Occipital lobe (tissue), 2 donors: ENCODE data around the gene UBE2Q1. TPM values are rescaled to one million over a fixed set of nuclear protein-coding genes. Genes with fewer than 3 reads are reported as not detected.

Experiments
- DNase-seq: peaks from one replicate; lab custom pipeline; 2025; lab: John Stamatoyannopoulos, UW
- total RNA-seq: library from RNA; depleted of rRNA; stranded (reverse); fragments of >200 nt; gene quantifications from one replicate; pipeline ENCODE4 v1.2.3, GENCODE V29; 2014

Gene UBE2Q1
- 20.6 TPM for total RNA-seq

- no peak for DNase-seq
Observed at GRCh38 chr1:154557939-154558719, at the start of gene UBE2Q1. TSS of gene UBE2Q1 (minus strand) at chr1:154558662. CDS start at chr1:154558553, 109 bp downstream.

- peak; percentile 60 for DNase-seq
Observed at GRCh38 chr1:154607609-154608396, 49.3 kb upstream of the UBE2Q1 start, which contains the start of gene ADAR. TSS of gene ADAR (minus strand) at chr1:154608186. CDS start at chr1:154608006, 180 bp downstream.

GRCh38 chr1:154607106-154607608 lies 48.7 kb upstream of the UBE2Q1 start:
- no peak for DNase-seq

DNA sequence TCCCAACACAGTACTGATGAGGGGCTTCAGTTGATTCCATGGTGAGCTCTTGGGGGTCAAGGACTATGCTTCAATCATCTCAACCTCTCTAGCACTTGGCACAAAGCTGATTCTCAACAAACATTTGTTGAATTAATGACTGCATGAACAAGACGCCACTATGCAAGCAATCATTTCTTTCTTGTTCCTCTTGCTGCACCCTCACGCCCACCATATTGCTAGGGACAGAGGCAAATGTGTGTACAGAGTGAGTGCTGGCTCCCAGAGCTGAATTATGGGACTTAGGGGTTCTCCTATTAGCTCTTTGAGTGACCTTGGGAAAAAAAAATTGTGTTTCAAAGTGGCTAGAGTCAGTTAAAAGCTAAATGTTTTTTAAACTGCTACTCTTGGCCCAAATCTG lies 47.1 kb upstream of the UBE2Q1 start:
- no peak for DNase-seq

DNA sequence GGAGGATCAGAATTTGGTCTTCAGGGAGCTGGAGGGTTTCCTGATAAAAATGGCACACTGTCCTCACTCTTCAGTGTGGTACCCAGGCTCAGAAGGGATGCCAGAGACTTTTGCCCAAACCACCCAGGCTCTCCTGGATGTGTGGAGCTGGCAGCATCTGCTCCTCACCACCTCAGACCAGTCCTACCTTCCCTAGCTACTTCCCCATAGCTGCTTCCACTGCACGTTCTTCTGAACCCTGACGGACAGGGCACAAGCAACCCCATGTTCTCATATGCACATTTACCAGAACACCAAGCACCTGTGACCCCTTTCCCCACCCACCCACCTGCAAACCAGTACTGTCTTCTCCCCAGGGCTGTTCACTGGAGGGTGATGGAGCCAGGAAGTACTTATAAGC lies 44.9 kb upstream of the UBE2Q1 start:
- no peak for DNase-seq

DNA sequence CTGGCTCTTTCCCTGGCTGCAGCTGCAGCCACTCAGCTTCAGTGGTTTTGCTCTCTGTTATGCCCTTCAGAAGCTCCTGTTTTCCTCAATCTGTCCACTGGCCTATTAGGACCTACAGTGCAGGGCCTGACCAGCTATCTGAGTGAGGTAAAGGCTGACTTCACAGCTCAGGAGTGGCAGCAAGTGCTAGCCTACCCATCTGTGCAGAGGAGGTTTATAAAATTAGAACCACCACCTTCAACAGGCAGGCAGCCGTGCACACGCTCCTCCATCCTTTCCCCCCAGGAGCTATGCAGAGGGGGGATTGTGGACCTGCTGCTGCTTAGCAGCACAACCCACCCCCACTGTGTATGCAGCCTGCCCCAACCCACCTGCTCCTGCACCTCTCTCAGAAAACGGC lies 41.2 kb upstream of the UBE2Q1 start:
- DNase-seq, result peak; percentile 49

DNA sequence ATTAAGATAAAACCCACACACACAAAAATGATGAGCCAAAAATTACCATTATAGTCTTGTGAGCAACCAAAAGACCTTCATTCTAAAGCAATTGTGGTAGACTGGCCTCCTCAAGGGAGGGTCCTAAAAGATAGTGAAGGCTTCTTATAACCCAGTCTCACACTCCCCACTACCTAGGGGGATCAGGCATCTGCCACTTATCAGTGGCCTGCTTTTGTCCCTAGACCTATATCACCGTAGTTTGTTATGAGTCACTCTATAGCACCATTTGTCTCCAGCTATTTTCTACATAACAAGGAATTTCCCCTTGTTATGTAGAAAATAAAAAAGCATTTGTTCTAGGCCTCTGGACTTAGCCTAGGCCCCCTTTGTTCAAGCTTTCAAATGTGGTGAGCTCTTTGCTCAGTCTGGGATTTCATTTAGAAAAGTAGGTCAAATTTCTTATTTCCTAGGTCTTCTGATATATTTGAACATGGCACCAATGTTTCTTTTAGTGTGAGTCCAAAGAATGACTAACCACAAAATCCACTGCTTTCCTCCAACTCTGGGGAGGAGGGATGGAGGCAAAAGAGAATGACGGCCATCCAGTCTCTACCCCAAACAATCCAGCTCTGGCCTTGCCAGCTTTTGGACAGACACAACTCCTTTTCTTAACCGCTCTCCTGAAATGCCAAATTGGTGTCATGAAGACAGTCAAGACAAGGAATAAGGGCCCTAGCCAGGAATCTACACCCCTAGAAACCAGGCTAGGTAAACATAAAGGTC lies 40.6 kb upstream of the UBE2Q1 start:
- DNase-seq, result peak; percentile 49

DNA sequence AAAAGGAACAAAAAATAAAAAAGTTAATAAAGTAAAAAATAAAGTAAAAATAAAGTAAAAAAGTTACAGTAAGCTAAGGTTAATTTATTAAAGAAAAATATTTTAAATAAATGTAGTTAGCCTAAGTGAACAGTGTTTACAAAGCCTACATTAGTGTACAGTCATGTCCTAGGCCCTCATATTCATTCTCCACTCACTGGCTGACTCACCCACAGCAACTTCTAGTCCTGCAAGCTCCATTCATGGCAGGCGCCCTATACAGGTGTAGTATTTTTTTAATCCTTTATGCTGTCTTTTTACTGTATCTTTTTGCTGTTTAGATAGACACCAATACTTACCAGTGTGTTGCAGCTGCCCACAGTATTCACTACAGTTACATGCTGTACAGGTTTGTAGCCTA lies 37.2 kb upstream of the UBE2Q1 start:
- DNase-seq, result no peak

- no peak for DNase-seq
Observed at GRCh38 chr1:154594811-154595210, 36.3 kb upstream of the UBE2Q1 start.

GRCh38 chr1:154593390-154593789 lies 34.9 kb upstream of the UBE2Q1 start:
- no peak for DNase-seq

GRCh38 chr1:154591206-154591605 lies 32.7 kb upstream of the UBE2Q1 start:
- DNase-seq, result no peak

GRCh38 chr1:154590756-154591155 lies 32.3 kb upstream of the UBE2Q1 start:
- no peak for DNase-seq

DNA sequence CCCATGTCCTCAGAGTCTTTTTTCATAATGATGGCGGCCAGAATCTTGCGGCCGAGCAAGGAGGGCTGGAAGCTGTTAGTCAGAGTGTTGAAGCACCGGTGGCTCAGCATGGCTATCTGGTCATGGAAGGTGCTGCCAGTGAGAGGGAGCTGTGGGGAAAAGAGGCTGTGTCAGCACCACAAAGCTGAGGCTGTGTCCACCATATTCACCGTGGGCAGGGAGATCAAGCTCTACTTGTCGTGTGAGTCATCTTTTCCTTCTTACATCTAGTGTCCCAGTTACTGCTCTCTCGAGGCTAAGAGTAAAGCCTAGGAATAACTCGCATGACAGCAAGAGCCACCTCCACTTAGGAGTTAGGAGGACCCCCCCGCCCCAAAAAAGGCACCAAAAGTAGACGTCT lies 31.3 kb upstream of the UBE2Q1 start:
- DNase-seq, result no peak

GRCh38 chr1:154586641-154587040 lies 28.2 kb upstream of the UBE2Q1 start:
- no peak for DNase-seq

GRCh38 chr1:154586231-154586630 lies 27.8 kb upstream of the UBE2Q1 start:
- no peak for DNase-seq

DNA sequence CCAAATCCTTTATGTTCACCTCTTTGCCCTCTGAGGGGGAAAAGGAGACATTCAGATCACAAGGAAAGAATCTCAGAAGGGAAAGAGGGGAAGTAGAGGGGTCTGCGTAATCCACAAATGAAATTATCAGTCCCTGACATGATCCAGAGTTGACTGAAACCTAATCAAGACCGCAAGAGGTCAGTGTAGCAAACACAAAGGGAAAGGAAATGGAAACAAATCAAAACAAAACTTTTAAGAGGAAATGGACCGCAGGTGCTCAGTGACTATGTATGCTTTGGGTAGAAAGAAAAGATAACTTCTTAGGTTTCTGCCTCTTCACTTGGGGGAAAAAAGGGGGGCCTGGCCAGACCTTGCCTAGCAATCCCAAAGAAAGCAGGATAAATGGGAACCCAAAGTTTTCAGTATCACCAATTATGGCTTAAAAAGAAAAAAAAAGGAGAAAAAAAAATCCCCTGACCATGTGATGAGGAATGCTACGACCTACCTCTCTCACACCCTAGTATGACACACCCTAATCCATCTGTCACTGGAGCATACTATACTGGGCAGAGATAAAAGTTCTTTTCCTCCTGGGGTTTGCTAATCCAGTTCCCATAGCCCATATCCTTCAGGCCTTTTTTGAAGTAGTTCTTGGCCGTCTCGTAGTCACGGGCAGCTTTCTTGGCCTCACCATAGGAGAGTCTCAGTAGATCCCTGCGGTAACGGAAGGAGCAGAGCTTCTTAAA lies 26.0 kb upstream of the UBE2Q1 start:
- DNase-seq, result no peak

- no peak for DNase-seq
Observed at GRCh38 chr1:154583773-154584172, 25.3 kb upstream of the UBE2Q1 start.

DNA sequence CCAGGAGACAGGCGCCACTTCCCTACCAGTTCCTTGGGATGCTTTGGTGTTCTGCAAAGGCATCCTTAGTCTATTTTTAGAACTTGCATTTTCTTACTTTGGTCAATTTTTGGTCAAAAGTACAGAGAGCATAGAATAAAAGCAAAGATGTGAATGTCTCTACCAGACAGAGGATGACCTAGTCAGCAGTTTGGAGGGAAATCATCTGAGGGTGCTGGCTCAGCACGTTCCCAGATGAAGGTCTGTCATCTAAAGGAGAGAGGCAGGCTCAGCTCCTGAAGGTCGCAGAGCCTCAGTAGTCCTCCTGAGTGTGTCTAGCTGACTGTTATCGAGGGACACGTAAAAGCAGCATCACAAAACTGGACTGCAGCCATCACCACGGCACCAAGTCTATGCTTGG lies 24.4 kb upstream of the UBE2Q1 start:
- no peak for DNase-seq

DNA sequence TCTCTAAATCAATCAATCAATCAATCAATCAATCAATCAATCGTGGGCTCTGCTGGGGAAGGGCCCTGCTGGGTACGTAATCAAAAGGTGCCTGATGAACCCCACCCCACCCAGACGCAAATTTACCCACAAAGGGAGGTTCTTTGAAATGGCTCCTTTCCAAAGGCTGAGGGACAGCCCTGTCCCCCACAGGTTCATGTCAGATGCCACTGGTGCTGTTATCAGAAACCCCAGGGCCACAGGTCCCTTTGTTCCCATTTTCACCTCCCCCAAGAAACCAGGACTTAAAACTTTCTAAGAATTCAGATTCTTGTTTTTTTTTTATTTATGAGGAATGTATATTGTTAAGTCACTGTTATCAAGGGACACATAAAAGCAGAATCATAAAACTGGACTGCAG lies 23.3 kb upstream of the UBE2Q1 start:
- DNase-seq, result no peak

DNA sequence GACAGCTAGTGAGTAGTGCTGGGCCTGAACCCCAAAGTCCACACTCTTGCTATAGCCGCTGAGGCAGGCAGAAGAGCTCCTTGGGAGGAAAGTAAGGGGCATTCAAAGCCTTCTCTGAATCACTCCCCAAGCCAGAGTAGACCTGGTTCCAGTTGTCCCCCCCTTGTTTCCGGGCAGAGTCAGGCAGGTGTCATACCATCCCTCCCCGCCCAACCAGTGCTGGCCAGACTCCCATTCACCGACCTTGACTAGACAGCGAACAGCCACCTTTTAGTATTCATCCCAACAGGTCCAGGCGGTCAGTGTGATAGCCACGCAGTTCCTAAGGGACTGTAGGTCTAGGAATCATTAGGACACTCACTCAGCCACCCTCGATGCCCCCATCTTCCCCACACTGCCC lies 20.9 kb upstream of the UBE2Q1 start:
- no peak for DNase-seq

GRCh38 chr1:154578058-154578418 lies 19.6 kb upstream of the UBE2Q1 start:
- DNase-seq, result no peak
